K562 (cell line): ENCODE data around the gene LYPD6B. TPM values are rescaled to one million over a fixed set of nuclear protein-coding genes. Genes with fewer than 3 reads are reported as not detected.
"Not testable (repeated sequence)": the region's sequence is repeated elsewhere in the genome, so short reads cannot be mapped to it uniquely, and the experiment has no call there.

Experiments
- ATAC-seq: fragments of 200-7000 bp; cut with Tn5 transposase; 3 replicates; pipeline ENCODE4 v1.9.1; 2020; ENCODE audit warnings: moderate library complexity
- BruUV-seq: library from RNA; stranded (reverse); fragments of 400-500 nt; replicated peaks from 2 replicates; lab custom pipeline; 2021; lab: Mats Ljungman, UMichigan
- CTCF ChIA-PET: fragments of 300-600 bp; formaldehyde crosslinking; extraction: SDS; loops from one replicate; lab custom pipeline; 2021; ENCODE audit warnings: low intra/inter-chr PET ratio; lab: Yijun Ruan, JAX
- POLR2A ChIA-PET: fragments of 300-600, 350-650 bp; sonication (Branson Sonifier 250); formaldehyde crosslinking; extraction: SDS; loops from one replicate; lab custom pipeline; 2021; ENCODE audit warnings: antibody characterized with exemption, inconsistent platforms; lab: Yijun Ruan, JAX
- DNase-seq, 4 experiments: peaks; one replicate each; pipeline versions ENCODE4 v3.0.0 to v3.0.0-alpha.2; 2011 to 2018; ENCODE audit warnings: low spot score in 3 of 4, mixed read lengths in 3 of 4; ENCODE audit errors: extremely low read depth in 1 of 4
- FAIRE-seq: peaks from 2 replicates; lab custom pipeline; 2011; peaks lifted over from hg19 to GRCh38; lab: Jason Lieb, UNC
- H2AFZ ChIP-seq: 2 replicates; pipeline ENCODE4 v1.6.0; 2011; ENCODE audit warnings: low read depth, low read length, control low read depth, inconsistent platforms
- H3K27ac ChIP-seq: fragments of 200-600 bp; 3 replicates; pipeline ENCODE4 v1.8.0; 2011; ENCODE audit warnings: low read depth, mild to moderate bottlenecking, control low read depth, inconsistent platforms, low read length, moderate library complexity, mixed read lengths; ENCODE audit errors: extremely low read depth
- H3K27me3 ChIP-seq, 2 experiments: fragments of 300-600 bp in 1 of 2; 2 replicates in 1 of 2; 3 replicates in 1 of 2; pipeline versions ENCODE4 v1.6.0 to v1.8.0; 2011; ENCODE audit warnings: inconsistent platforms in 2 of 2, low read length in 2 of 2, mild to moderate bottlenecking in 1 of 2, mixed read lengths in 1 of 2, moderate library complexity in 1 of 2; ENCODE audit not compliant: control insufficient read depth in 2 of 2, insufficient read depth in 2 of 2
- H3K36me3 ChIP-seq: fragments of 300-600 bp; 3 replicates; pipeline ENCODE4 v1.8.0; 2011; ENCODE audit warnings: mild to moderate bottlenecking, low read length, inconsistent platforms; ENCODE audit not compliant: control insufficient read depth, insufficient read depth
- H3K4me1 ChIP-seq, 2 experiments: fragments of 200-600 bp in 1 of 2; replicated peaks in 1 of 2; 2 replicates in 1 of 2; 3 replicates in 1 of 2; pipeline versions ENCODE4 v1.5.1 to v1.8.0; 2011; ENCODE audit warnings: inconsistent platforms in 2 of 2, low read length in 2 of 2, mild to moderate bottlenecking in 1 of 2, mixed read lengths in 1 of 2, moderate library complexity in 1 of 2; ENCODE audit not compliant: control insufficient read depth in 2 of 2, insufficient read depth in 2 of 2
- H3K4me2 ChIP-seq: 2 replicates; pipeline ENCODE4 v1.6.1; 2011; ENCODE audit warnings: low read length, control low read depth, inconsistent platforms, mixed read lengths; ENCODE audit not compliant: insufficient read depth
- H3K4me3 ChIP-seq: fragments of 200-600 bp; sonication (generic), shearing (Covaris generic); 2 replicates; pipeline ENCODE4 v1.5.1; 2016; ENCODE audit warnings: control low read depth, inconsistent platforms
- H3K79me2 ChIP-seq: fragments of 200-600 bp; 3 replicates; pipeline ENCODE4 v1.8.0; 2011; ENCODE audit warnings: low read length, inconsistent platforms; ENCODE audit not compliant: control insufficient read depth, insufficient read depth
- H3K9ac ChIP-seq, 2 experiments: 2 replicates each; pipeline versions ENCODE4 v1.6.0 to v1.6.1; 2011; ENCODE audit warnings: low read depth in 2 of 2, low read length in 2 of 2, control low read depth in 1 of 2, inconsistent platforms in 1 of 2, mild to moderate bottlenecking in 1 of 2, mixed read lengths in 1 of 2; ENCODE audit not compliant: insufficient read depth in 1 of 2
- H3K9me1 ChIP-seq: one replicate; pipeline ENCODE4 v1.6.0; 2011; ENCODE audit warnings: inconsistent platforms, mild to moderate bottlenecking, low read length, moderate library complexity; ENCODE audit not compliant: control insufficient read depth, insufficient read depth
- H3K9me3 ChIP-seq: replicated peaks from 2 replicates; pipeline ENCODE4 v1.5.1; 2011; ENCODE audit warnings: low read depth, low read length, inconsistent platforms; ENCODE audit not compliant: control insufficient read depth, insufficient read depth
- H4K20me1 ChIP-seq: replicated peaks from 2 replicates; pipeline ENCODE4 v1.6.1; 2011; ENCODE audit warnings: low read length, inconsistent platforms, mixed read lengths; ENCODE audit not compliant: control insufficient read depth, insufficient read depth
- ZNF146 ChIP-seq: IDR thresholded peaks from one replicate; pipeline ENCODE4 v1.6.1; 2018; ENCODE audit warnings: missing compliant biosample characterization; ENCODE audit not compliant: unreplicated experiment
- WGBS: fragments of 100-300 bp; shearing (Covaris generic); methylation state at CpG from one replicate; pipeline ENCODE4 v1.1.6; 2016; ENCODE audit warnings: low coverage, mixed read lengths; ENCODE audit not compliant: insufficient coverage; ENCODE audit errors: missing lambda C conversion rate; 5-methylcytosine and 5-hydroxymethylcytosine counted together
- in situ Hi-C: fragments of 300-500 bp; cut with MboI; formaldehyde crosslinking; loops from 4 replicates; pipeline ENCODE4 v1.15.0; 2018; ENCODE audit warnings: inconsistent platforms, mixed read lengths
- intact Hi-C: fragments of 100-400 bp; cut with micrococcal nuclease; formaldehyde crosslinking; loops from 2 replicates; pipeline ENCODE4 v1.14.2; 2022
- polyA plus RNA-seq, 8 experiments: library from polyadenylated mRNA; depleted of rRNA in 4 of 8; stranded (reverse) in 5 of 8; unstranded in 3 of 8; fragments of >200 nt; fragmentation: Nextera tagmentation in 2 of 8; fragmentation: Illumina TruSeq in 1 of 8; extraction: Ambion mirVana in 2 of 8; extraction: Trizol in 1 of 8; gene quantifications; 2 replicates each; pipeline versions ENCODE4 v1.2.1 to v1.2.3, GENCODE V29; 2011 to 2014; ENCODE audit warnings: inconsistent platforms in 1 of 8, missing spikeins in 1 of 8
- total RNA-seq, 7 experiments: library from RNA; depleted of rRNA in 6 of 7; stranded (reverse); fragments of >200 nt in 6 of 7; fragmentation: Illumina TruSeq in 2 of 7; extraction: Trizol in 2 of 7; gene quantifications; 2 replicates each; pipeline versions ENCODE4 v1.2.1 to v1.2.3, GENCODE V29; 2011 to 2021; ENCODE audit warnings: low replicate concordance in 1 of 7

LYPD6B gene
- total and polyA plus RNA-seq, 9 of the 15 experiments (the other 6 are each of a cell fraction or from before 2014, with no cell fraction given) = not detected

- in situ Hi-C loops, H3K79me2 ChIP-seq, H3K4me3 ChIP-seq, POLR2A ChIA-PET, H3K9ac ChIP-seq, H3K9me1 ChIP-seq, H3K4me2 ChIP-seq, H3K36me3 ChIP-seq, H2AFZ ChIP-seq, CTCF ChIA-PET, H3K27me3 ChIP-seq, DNase-seq, H4K20me1 ChIP-seq, ATAC-seq, H3K4me1 ChIP-seq, BruUV-seq, intact Hi-C loops, FAIRE-seq, H3K27ac ChIP-seq, H3K9me3 ChIP-seq: not testable (repeated sequence)
- peak; percentile 53 for TF ChIP-seq ZNF146 (CRISPR knock-in tag)
- WGBS = 5% methylated on average over 3 of the region's 3 CpGs
Measured at GRCh38 chr2:149251436-149251835, 212.9 kb downstream of the LYPD6B start.

GRCh38 chr2:149256877-149257276 is 218.4 kb downstream of the LYPD6B start:
- H3K9me1 ChIP-seq, H3K4me3 ChIP-seq, in situ Hi-C loops, H3K79me2 ChIP-seq, H2AFZ ChIP-seq, ATAC-seq, H3K4me1 ChIP-seq, H3K9ac ChIP-seq, H3K9me3 ChIP-seq, intact Hi-C loops, FAIRE-seq, BruUV-seq, H3K4me2 ChIP-seq, H3K27me3 ChIP-seq, H3K36me3 ChIP-seq, CTCF ChIA-PET, H4K20me1 ChIP-seq, POLR2A ChIA-PET, H3K27ac ChIP-seq, DNase-seq: not testable (repeated sequence)
- 0% methylated on average over 3 of the region's 3 CpGs for WGBS
